Subcutaneous adipose tissue (tissue), 4 donors: ENCODE results near the gene PHC3. TPM values are rescaled to one million over a fixed set of nuclear protein-coding genes. Genes with fewer than 3 reads are reported as not detected.

Source experiments
- total RNA-seq, 4 donors: library from RNA; depleted of rRNA; stranded (reverse); fragments of >200 nt; gene quantifications; one replicate each; pipeline ENCODE4 v1.1.0, GENCODE V29; 2016
- TF ChIP-seq, protein P1 (sequence below): fragments of 450-650 bp; IDR thresholded peaks from one replicate; pipeline ENCODE4 v1.5.1; 2016; ENCODE audit warnings: low read depth, mild to moderate bottlenecking, control low read depth, antibody characterized with exemption, moderate library complexity

The PHC3 gene
- total RNA-seq, 4 donors from 2014 or later = 57.1 to 89.7 (median 62.1) TPM

- TF ChIP-seq, protein P1, sequence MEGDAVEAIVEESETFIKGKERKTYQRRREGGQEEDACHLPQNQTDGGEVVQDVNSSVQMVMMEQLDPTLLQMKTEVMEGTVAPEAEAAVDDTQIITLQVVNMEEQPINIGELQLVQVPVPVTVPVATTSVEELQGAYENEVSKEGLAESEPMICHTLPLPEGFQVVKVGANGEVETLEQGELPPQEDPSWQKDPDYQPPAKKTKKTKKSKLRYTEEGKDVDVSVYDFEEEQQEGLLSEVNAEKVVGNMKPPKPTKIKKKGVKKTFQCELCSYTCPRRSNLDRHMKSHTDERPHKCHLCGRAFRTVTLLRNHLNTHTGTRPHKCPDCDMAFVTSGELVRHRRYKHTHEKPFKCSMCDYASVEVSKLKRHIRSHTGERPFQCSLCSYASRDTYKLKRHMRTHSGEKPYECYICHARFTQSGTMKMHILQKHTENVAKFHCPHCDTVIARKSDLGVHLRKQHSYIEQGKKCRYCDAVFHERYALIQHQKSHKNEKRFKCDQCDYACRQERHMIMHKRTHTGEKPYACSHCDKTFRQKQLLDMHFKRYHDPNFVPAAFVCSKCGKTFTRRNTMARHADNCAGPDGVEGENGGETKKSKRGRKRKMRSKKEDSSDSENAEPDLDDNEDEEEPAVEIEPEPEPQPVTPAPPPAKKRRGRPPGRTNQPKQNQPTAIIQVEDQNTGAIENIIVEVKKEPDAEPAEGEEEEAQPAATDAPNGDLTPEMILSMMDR = no peak
These were observed 124.0 kb downstream of the PHC3 start for GRCh38 chr3:170057550-170057949.

DNA sequence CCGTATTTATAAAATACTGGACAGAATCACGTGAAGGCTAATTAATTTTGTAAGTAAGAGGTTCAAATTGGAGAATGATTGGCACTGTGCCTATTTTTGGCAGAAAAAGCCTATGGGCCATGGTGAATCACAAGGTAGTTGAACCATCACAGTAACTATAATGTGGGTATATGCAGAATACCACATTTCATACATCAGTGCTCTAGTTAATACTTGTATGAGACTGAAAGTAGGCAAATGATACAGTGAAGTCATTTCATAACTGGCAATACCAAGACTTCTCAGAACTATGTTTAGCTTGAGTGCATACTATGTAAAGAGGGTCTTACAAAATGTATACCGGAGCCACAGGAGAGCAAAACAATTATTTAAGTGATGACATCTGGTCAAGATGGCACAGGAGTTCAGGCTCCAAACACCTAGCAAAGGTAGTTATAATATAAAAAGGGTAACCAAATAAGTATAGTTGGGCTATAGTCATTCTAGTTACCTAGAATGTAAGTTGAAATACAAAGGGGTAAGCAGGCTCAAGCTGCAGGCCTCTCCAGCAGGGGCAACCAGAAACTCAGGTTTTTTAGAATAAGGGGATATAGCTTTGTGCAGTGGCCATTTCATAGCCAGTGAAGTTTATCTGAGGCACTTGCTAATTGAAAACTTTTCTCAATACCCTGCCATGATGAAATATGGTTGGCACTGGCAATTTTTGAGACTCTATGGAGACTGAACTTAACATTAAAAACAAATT lies 124.7 kb downstream of the PHC3 start:
- TF ChIP-seq, protein P1 = no peak

DNA sequence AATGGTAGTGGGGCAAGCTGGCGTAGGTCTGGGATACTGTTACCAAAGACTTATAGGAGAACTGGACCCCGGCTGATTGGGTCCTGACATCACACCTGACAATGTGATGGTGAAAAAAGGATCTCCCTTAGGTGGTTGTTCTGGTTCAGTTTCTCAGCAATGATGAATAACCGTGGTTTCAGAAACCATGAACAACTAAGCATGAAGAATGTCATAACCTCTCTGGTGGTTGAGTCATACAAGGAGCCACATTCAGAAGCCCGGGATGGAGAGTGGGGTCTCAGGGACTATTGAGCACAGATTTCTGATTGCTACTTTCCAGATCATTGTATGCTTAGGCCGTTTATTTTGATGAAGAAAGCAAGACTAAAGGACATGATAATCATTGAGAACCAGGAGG lies 126.3 kb downstream of the PHC3 start:
- TF ChIP-seq, protein P1 = no peak

DNA sequence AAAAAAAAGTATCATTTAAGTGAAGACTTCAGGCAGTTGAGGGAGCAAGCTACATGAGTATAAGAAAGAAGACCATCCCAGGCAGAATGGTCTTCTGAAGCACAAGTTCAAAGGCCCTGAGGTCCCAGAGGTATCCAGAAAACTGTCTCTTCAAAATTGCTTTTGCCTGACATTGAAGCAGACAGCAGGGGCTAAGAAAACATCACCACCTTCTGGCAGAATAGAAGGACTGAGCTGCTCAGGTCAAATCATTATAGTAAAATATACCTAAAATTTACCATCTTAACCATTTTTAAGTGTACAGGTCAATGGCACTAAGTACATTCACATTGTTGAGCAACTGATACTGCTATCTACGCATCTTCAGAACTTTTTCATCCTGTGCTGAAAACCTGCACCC lies 127.3 kb downstream of the PHC3 start:
- TF ChIP-seq, protein P1 = no peak

GRCh38 chr3:170052398-170052797 lies 129.1 kb downstream of the PHC3 start:
- TF ChIP-seq, protein P1 = no peak

DNA sequence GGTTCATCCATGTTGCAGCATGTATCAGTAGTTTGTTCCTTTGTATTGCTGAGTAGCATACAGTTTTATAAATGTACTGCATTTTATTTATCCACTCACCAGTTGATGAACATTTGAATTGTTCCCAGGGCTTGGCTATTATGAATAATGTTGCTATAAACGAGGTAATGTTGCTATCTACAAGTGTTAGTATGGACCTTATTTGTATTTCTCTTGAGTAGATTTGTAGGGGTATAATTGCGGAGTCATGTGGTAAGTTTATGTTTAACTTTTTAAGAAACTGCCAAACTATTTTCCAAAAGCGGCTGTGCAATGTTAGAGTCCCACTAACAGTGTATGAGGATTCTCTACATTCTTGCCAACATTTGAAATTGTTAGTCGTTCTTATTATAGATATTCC lies 130.8 kb downstream of the PHC3 start:
- TF ChIP-seq, protein P1 = no peak

- TF ChIP-seq, protein P1 = no peak
These were observed 132.2 kb downstream of the PHC3 start for GRCh38 chr3:170049146-170050000.
